NCI-H748 (cell line): ENCODE data around the gene COL6A5.
A peak's percentile ranks its signal among the peaks of the same experiment; 100 is the strongest.
"Not testable (repeated sequence)": the region's sequence is repeated elsewhere in the genome, so short reads cannot be mapped to it uniquely, and the experiment has no call there.

Source experiments
- DNase-seq: peaks from one replicate; lab custom pipeline; 2025; ENCODE audit not compliant: unreplicated experiment; lab: John Stamatoyannopoulos, UW

The COL6A5 gene

GRCh38 chr3:130383424-130383823 lies 38.0 kb downstream of the COL6A5 start:
- no peak for DNase-seq

DNA sequence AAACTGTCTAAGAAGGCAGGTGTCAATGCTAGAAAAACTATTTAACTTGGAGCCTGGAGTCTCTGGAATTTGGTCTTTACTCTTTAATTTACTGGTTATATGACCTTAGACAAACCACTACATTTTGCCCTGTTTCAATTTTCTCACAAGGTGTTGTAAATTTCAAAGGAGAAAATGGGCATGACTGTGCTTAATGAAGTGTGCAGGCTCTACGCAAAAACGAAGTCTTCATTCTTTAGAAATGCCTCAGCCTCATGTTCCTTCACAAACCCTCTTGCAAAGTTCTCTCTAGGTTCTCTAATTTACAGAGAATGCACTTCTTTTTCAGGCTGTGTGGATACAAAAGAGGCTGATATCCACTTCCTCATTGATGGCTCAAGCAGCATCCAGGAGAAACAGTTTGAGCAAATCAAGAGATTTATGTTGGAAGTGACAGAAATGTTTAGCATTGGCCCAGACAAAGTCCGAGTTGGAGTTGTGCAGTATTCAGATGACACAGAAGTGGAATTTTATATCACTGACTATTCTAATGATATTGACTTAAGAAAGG lies 39.1 kb downstream of the COL6A5 start:
- DNase-seq = no peak

DNA sequence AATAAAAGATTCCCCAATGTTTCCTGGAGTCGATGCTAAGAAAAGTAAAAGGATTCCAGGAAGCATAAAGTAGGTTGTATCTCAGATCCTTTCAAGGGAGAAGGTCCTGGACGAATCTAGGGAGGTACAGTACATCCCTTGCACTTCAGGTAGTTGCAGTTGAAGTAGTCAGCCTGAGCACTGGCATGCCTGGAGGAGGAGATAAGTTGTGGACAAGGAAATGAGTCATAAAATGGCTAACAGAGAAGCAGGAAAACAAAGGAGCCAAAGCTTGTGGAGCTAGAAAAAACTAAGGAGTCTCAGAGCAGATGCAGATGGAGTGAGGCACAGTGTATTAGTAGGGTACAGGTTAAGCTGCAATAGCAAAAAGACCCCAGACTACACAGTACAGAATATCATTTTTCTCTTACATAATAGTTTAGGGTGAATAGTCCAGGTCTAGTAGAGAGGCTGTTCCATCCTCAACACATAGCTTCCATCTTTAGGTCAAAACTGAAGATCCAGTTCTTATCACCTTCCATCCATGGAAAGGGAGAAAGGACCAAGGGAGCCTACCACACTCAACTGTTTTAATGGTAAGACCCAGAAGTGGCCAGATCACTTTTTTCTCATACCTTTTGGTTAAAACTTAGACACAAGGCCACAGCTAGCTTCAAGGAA lies 41.3 kb downstream of the COL6A5 start:
- DNase-seq = no peak

GRCh38 chr3:130389743-130390478 lies 44.4 kb downstream of the COL6A5 start:
- no peak for DNase-seq

GRCh38 chr3:130392266-130392665 lies 46.8 kb downstream of the COL6A5 start:
- DNase-seq = no peak

GRCh38 chr3:130393594-130393993 lies 48.1 kb downstream of the COL6A5 start:
- DNase-seq = no peak

- no peak for DNase-seq
Measured at GRCh38 chr3:130395331-130395730, 49.9 kb downstream of the COL6A5 start.

DNA sequence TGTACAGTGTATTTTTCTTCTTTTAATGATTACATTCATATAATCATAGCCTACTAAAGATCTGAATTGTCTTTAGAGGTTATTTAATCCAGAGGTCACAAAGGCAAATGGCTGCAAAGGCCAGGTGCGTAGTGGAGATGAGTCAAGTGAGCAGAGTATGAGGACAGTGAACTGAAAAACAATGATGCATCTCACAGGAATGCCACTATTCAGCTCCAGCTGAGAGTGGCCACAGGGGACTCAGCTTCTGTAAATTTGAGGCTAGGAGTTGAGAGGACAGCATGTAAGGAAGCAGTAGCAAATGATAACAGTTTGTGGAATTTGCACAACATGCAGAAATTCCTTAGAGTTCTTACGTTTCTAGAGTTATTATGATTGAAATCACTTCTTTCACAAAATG lies 50.4 kb downstream of the COL6A5 start:
- DNase-seq = peak; percentile 21

GRCh38 chr3:130404401-130404800 lies 58.9 kb downstream of the COL6A5 start:
- DNase-seq = no peak

- no peak for DNase-seq
Measured at GRCh38 chr3:130405956-130406355, 60.5 kb downstream of the COL6A5 start.

DNA sequence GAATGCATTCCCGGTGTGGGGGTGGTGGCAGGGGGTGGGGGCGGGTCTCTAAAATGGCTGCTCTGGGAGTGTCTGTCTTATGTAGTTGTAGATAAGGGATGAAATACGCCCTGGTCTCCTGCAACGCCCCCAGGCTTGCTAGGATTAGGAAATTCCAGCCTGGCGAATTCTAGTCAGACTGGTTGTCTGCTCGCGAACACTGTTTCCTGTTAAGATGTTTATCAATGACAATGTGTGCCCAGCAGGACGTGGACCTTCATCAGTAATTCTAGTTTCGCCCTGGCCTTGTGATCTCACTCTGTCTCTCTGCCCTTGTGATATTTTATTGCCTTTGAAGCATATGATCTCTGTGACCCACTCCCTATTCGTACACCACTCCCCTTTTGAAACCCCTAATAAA lies 62.8 kb downstream of the COL6A5 start:
- DNase-seq = not testable (repeated sequence)

GRCh38 chr3:130411320-130411719 lies 65.8 kb downstream of the COL6A5 start:
- no peak for DNase-seq

DNA sequence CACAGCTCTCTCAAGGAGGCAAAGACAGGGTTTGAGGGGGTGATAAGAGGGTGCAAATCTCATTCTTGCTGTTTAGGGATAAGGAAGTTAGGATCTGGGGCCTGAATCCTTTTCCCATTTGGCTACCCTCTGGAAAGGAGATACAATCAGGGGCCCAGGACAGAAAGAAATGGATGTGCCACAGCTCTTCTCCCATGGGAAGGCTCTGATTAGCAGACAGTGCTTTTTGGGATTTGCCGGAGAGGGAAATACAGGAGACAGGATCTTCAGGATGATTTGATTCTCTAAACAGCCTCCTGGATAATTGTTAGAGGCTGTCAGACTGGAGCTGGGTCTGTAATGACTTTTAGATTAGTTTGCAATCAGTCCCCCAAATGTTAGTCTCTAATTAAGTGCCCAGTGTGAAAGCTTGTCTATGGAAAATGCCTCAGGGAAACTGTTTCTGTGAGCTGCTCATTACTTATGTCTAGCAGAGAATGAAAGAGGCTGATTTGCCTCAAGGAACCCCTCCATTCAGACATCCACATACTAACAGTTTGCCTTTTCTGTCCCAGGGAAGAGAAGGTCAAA lies 67.6 kb downstream of the COL6A5 start:
- no peak for DNase-seq

- DNase-seq = no peak
Measured at GRCh38 chr3:130414457-130414856, 69.0 kb downstream of the COL6A5 start.

DNA sequence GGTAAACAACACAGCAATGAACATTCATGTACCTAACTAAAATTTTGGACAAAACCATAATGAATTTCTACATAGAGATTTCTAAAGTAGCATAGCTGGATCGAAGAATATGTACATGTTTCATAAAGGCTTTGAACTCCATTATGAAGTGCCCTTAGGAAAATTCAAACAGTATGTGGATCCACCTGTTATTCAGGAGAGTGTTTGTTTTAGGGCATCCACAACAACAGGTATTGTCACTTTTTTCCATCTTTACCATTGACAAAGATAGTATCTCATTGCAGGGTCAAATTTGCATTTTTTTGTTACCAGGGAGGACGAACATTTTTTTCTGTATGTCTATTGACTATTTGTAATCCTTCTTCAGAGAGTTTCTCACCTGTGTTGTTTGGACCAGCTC lies 75.0 kb downstream of the COL6A5 start:
- no peak for DNase-seq

DNA sequence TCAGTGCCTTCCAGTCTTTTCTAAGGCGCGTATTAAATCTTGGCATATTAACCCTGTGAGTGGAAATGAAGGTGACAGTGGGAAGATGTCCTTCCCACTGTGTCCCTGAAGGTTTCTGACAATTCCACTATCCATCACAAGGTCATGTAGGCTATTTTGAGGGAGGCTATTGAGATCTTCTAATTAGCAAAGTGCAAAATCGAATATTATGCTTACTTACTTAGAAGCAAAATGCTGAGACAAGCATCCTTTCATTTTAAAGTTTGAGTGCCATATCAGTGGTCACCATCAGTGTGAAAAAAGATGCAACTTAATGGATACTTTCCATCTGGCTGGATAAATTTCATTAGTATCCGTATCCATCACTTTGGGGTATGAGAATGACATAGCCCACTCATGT lies 77.6 kb downstream of the COL6A5 start:
- DNase-seq = no peak

- no peak for DNase-seq
Measured at GRCh38 chr3:130424837-130425236, 79.4 kb downstream of the COL6A5 start.

DNA sequence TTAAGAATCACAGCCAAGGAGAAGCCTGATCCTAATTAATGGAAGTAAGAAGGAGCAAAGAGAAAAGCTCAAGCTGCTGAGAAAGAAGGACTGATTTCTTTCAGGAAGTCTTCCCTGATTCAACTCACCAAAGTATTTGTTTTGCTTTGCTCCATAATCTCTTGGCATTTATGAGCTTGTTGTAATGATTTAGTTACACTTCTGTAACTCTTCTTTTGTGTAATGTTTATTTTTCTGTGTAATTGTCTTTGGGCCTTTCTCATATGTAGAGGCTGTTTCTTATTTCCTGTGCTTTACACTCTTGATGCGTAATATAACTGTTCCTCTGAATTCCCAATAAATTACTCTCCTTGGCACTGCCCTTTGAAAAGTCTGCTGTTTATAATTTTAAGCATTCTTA lies 80.0 kb downstream of the COL6A5 start:
- DNase-seq = no peak

GRCh38 chr3:130426206-130426605 lies 80.7 kb downstream of the COL6A5 start:
- DNase-seq = no peak

DNA sequence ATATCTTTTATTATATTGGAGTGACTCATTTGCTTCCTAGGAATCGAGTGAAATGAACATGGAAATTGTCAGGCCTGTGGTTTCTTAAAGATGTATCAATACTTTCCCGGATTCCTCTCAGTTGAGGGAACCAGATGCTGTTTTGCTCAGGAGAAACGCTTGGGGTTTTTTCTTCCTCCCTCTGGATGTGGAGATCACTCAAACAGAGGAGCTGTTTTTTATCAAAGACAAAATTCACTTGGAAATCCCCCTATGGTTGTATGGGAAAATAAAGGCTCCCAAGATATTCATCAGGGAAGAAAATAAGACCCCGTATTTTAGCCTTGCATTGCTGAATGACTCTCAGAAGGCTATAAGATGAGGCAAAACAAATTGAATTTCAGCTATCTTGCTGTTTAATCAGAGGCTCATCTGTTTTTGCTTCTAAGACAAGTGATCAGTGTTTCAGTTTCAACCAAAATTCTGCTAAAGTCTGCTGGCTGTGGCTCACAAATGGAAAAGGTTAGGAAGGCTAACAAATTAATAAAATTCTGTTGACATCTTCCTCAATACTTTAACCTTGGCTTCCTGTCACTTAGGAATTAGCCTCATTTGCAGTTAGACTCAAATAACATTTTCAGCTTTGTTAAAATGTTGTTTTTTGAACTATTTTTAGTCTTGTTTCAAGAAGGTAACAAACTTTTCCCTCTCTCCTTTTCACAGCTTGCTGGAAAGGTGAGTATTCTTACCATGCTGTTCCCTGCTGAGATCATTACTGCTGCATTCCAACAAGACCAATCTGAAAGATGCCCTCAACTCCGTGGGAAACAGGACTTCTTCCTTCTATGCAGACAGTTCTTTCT lies 83.6 kb downstream of the COL6A5 start:
- DNase-seq = no peak

GRCh38 chr3:130429713-130430023 lies 84.2 kb downstream of the COL6A5 start:
- DNase-seq = no peak
